Prostate gland (tissue), 2 donors: ENCODE data around the gene FBN3.

ENCODE experiments used
- CTCF ChIP-seq, 4 experiments: fragments of 200-600 bp in 2 of 4; fragments of 450-650 bp in 2 of 4; sonication (generic) in 2 of 4; IDR thresholded peaks; 1 replicate in 3 of 4; 2 replicates in 1 of 4; pipeline ENCODE4 v1.5.1; 2016 to 2019; ENCODE audit warnings: antibody characterized with exemption in 4 of 4, mild to moderate bottlenecking in 2 of 4, moderate library complexity in 2 of 4
- POLR2A ChIP-seq: fragments of 450-650 bp; IDR thresholded peaks from one replicate; pipeline ENCODE4 v1.6.1; 2016; ENCODE audit warnings: antibody characterized with exemption, mild to moderate bottlenecking
- POLR2AphosphoS5 ChIP-seq: sonication (generic); formaldehyde crosslinking; IDR thresholded peaks from one replicate; pipeline ENCODE4 v1.6.1; 2017; ENCODE audit warnings: antibody characterized with exemption

- TF ChIP-seq POLR2AphosphoS5, result no peak
- TF ChIP-seq POLR2A, result no peak
- TF ChIP-seq CTCF (IDR thresholded peaks at IDR 0.05), result no peak
Measured at GRCh38 chr19:8022275-8022674, 127.1 kb downstream of the FBN3 start.
